H9 (cell line): ENCODE data around the gene EPS15. TPM values are rescaled to one million over a fixed set of nuclear protein-coding genes. Genes with fewer than 3 reads are reported as not detected.
"Not testable (repeated sequence)": the region's sequence is repeated elsewhere in the genome, so short reads cannot be mapped to it uniquely, and the experiment has no call there.

Experiments used
- DNase-seq: peaks from one replicate; pipeline ENCODE4 v3.0.0-alpha.2; 2017
- H2AFZ ChIP-seq: one replicate; pipeline ENCODE4 v1.6.1; 2013; ENCODE audit warnings: mild to moderate bottlenecking, low read length, control low read depth, moderate library complexity
- H2AK5ac ChIP-seq: 2 replicates; pipeline ENCODE4 v1.6.1; 2013; ENCODE audit warnings: low read length, control low read depth, mixed read lengths; ENCODE audit not compliant: insufficient read length
- H2BK120ac ChIP-seq: one replicate; pipeline ENCODE4 v1.6.1; 2013; ENCODE audit warnings: low read depth, mild to moderate bottlenecking, low read length, control low read depth, inconsistent platforms; ENCODE audit not compliant: poor library complexity, severe bottlenecking
- H2BK12ac ChIP-seq: 2 replicates; pipeline ENCODE4 v1.6.1; 2013; ENCODE audit warnings: low read length, control low read depth, mixed read lengths, low read depth; ENCODE audit not compliant: insufficient read length
- H2BK15ac ChIP-seq: 2 replicates; pipeline ENCODE4 v1.6.1; 2013; ENCODE audit warnings: low read depth, low read length, control low read depth
- H2BK20ac ChIP-seq: one replicate; pipeline ENCODE4 v1.6.1; 2013; ENCODE audit warnings: low read depth, mild to moderate bottlenecking, low read length, control low read depth, inconsistent platforms; ENCODE audit not compliant: poor library complexity, severe bottlenecking
- H2BK5ac ChIP-seq: 2 replicates; pipeline ENCODE4 v1.6.1; 2013; ENCODE audit warnings: low read length, control low read depth, mixed read lengths; ENCODE audit not compliant: insufficient read length
- H3K14ac ChIP-seq: 2 replicates; pipeline ENCODE4 v1.6.1; 2013; ENCODE audit warnings: low read length, control low read depth; ENCODE audit not compliant: insufficient read depth
- H3K18ac ChIP-seq: 2 replicates; pipeline ENCODE4 v1.6.1; 2013; ENCODE audit warnings: low read depth, mild to moderate bottlenecking, mixed read lengths, low read length, control low read depth; ENCODE audit not compliant: insufficient read length
- H3K23ac ChIP-seq: 2 replicates; pipeline ENCODE4 v1.6.1; 2013; ENCODE audit warnings: low read length, control low read depth, mixed read lengths, low read depth; ENCODE audit not compliant: insufficient read length
- H3K23me2 ChIP-seq: 2 replicates; pipeline ENCODE4 v1.6.1; 2013; ENCODE audit warnings: low read depth, mild to moderate bottlenecking, mixed read lengths, low read length, control low read depth; ENCODE audit not compliant: insufficient read length, poor library complexity, severe bottlenecking
- H3K27ac ChIP-seq: 2 replicates; pipeline ENCODE4 v1.5.1; 2013; ENCODE audit warnings: low read length, control low read depth, mixed read lengths, low read depth; ENCODE audit not compliant: insufficient read length
- H3K27me3 ChIP-seq: 2 replicates; pipeline ENCODE4 v1.6.1; 2013; ENCODE audit warnings: low read length, control low read depth, inconsistent platforms; ENCODE audit not compliant: insufficient read depth
- H3K4ac ChIP-seq: 2 replicates; pipeline ENCODE4 v1.6.1; 2013; ENCODE audit warnings: low read depth, mild to moderate bottlenecking, control low read depth, inconsistent platforms, low read length, moderate library complexity
- H3K4me1 ChIP-seq: 2 replicates; pipeline ENCODE4 v1.6.1; 2013; ENCODE audit warnings: low read length, control low read depth, inconsistent platforms; ENCODE audit not compliant: insufficient read depth
- H3K4me2 ChIP-seq: 2 replicates; pipeline ENCODE4 v1.6.1; 2013; ENCODE audit warnings: low read length, control low read depth, mixed read lengths; ENCODE audit not compliant: insufficient read length, insufficient read depth
- H3K56ac ChIP-seq: 2 replicates; pipeline ENCODE4 v1.6.1; 2013; ENCODE audit warnings: low read depth, mild to moderate bottlenecking, mixed read lengths, low read length, control low read depth; ENCODE audit not compliant: insufficient read length
- H3K79me1 ChIP-seq: 2 replicates; pipeline ENCODE4 v1.6.1; 2013; ENCODE audit warnings: low read depth, mild to moderate bottlenecking, moderate library complexity, low read length, control low read depth, inconsistent platforms; ENCODE audit not compliant: insufficient read depth, poor library complexity, severe bottlenecking
- H3K79me2 ChIP-seq: 2 replicates; pipeline ENCODE4 v1.6.1; 2013; ENCODE audit warnings: low read length, control low read depth, inconsistent platforms; ENCODE audit not compliant: insufficient read depth
- H3K9ac ChIP-seq: 2 replicates; pipeline ENCODE4 v1.6.1; 2013; ENCODE audit warnings: low read length, control low read depth, mixed read lengths; ENCODE audit not compliant: insufficient read length; ENCODE audit errors: extremely low read depth
- H3K9me3 ChIP-seq: one replicate; pipeline ENCODE4 v1.6.1; 2013; ENCODE audit warnings: low read depth, low read length, inconsistent platforms; ENCODE audit not compliant: control insufficient read depth
- H3T11ph ChIP-seq: one replicate; pipeline ENCODE4 v1.6.1; 2013; ENCODE audit warnings: mild to moderate bottlenecking, low read length, control low read depth, inconsistent platforms
- H4K20me1 ChIP-seq: one replicate; pipeline ENCODE4 v1.6.1; 2013; ENCODE audit not compliant: control insufficient read depth, insufficient read length, insufficient read depth
- H4K5ac ChIP-seq: 2 replicates; pipeline ENCODE4 v1.6.1; 2013; ENCODE audit warnings: low read depth, mild to moderate bottlenecking, mixed read lengths, low read length, control low read depth; ENCODE audit not compliant: insufficient read length
- H4K8ac ChIP-seq: replicated peaks from 2 replicates; pipeline ENCODE4 v1.6.1; 2013; ENCODE audit warnings: low read length, control low read depth, mixed read lengths, low read depth; ENCODE audit not compliant: insufficient read length
- H4K91ac ChIP-seq: 2 replicates; pipeline ENCODE4 v1.6.1; 2013; ENCODE audit warnings: low read depth, mild to moderate bottlenecking, moderate library complexity, mixed read lengths, low read length, control low read depth; ENCODE audit not compliant: insufficient read length
- H3K27ac Mint-ChIP-seq, 3 experiments: 2 replicates in 2 of 3; 3 replicates in 1 of 3; pipeline ENCODE4 v1.8.0; 2020 to 2021; ENCODE audit warnings: mixed read lengths in 3 of 3, mild to moderate bottlenecking in 1 of 3, moderate library complexity in 1 of 3
- H3K27me3 Mint-ChIP-seq: 2 replicates; pipeline ENCODE4 v1.8.0; 2021; ENCODE audit warnings: low read depth, mild to moderate bottlenecking, moderate library complexity, mixed read lengths
- H3K36me3 Mint-ChIP-seq, 3 experiments: 2 replicates in 2 of 3; 3 replicates in 1 of 3; pipeline ENCODE4 v1.8.0; 2020 to 2021; ENCODE audit warnings: low read depth in 3 of 3, mixed read lengths in 3 of 3; ENCODE audit not compliant: insufficient read depth in 1 of 3
- H3K4me1 Mint-ChIP-seq, 2 experiments: 2 replicates each; pipeline ENCODE4 v1.8.0; 2020; ENCODE audit warnings: mixed read lengths in 2 of 2
- H3K4me3 Mint-ChIP-seq, 2 experiments: 2 replicates in 1 of 2; 3 replicates in 1 of 2; pipeline ENCODE4 v1.8.0; 2020 to 2021; ENCODE audit warnings: mild to moderate bottlenecking in 2 of 2, mixed read lengths in 2 of 2, moderate library complexity in 1 of 2
- H3K9me3 Mint-ChIP-seq, 2 experiments: 2 replicates in 1 of 2; 3 replicates in 1 of 2; pipeline ENCODE4 v1.8.0; 2020; ENCODE audit warnings: mild to moderate bottlenecking in 2 of 2, mixed read lengths in 2 of 2, moderate library complexity in 1 of 2
- CTCF ChIP-seq: fragments of 200-600 bp; sonication (generic); conservative IDR thresholded peaks from 3 replicates; pipeline ENCODE4 v1.8.0; 2021; ENCODE audit warnings: antibody characterized with exemption, mild to moderate bottlenecking
- WGBS: extraction: QIAGEN DNeasy Blood & Tissue Kit; methylation state at CpG from one replicate; pipeline ENCODE4 v1.1.7; 2013; ENCODE audit warnings: missing lambda C conversion rate, low lambda C conversion rate, mixed read lengths; ENCODE audit not compliant: insufficient read length; ENCODE audit errors: extremely low coverage; 5-methylcytosine and 5-hydroxymethylcytosine counted together
- total RNA-seq: library from RNA; stranded (reverse); gene quantifications from 2 replicates; pipeline ENCODE4 v1.2.1, GENCODE V29; 2021

The EPS15 gene
- total RNA-seq, 1 experiment from 2014 or later: 44.1 TPM

- no CpG with 5 or more reads among the region's 1 CpG for WGBS
- no peak overlapping the region for H2AK5ac ChIP-seq
- H3K36me3 Mint-ChIP-seq: peaks cover 3 to 20% (median 7%) of the 10 kb centered on the region in 3 experiments; a peak in 5 of 7 replicates
- no peak overlapping the region for H3K18ac ChIP-seq
- TF ChIP-seq CTCF: no peak
- H2BK12ac ChIP-seq: no peak overlapping the region
- H3K9me3 Mint-ChIP-seq: no peaks in the 10 kb centered on the region
- no peak overlapping the region for H3K23ac ChIP-seq
- H3K79me2 ChIP-seq: no peaks in the 10 kb centered on the region
- no peak overlapping the region for H3K9ac ChIP-seq
- H4K20me1 ChIP-seq: no peaks in the 10 kb centered on the region
- H4K8ac ChIP-seq: no peak overlapping the region
- H4K91ac ChIP-seq: no peak overlapping the region
- no peak overlapping the region for H3K27ac ChIP-seq
- H3K79me1 ChIP-seq: no peaks in the 10 kb centered on the region
- no peak overlapping the region for H2AFZ ChIP-seq
- no peaks in the 10 kb centered on the region for H3K4me1 Mint-ChIP-seq
- no peaks in the 10 kb centered on the region for H3K23me2 ChIP-seq
- H3K9me3 ChIP-seq: no peaks in the 10 kb centered on the region
- no peak overlapping the region for H3K56ac ChIP-seq
- H3K4me1 ChIP-seq: no peaks in the 10 kb centered on the region
- no peak for DNase-seq
- no peak overlapping the region for H2BK20ac ChIP-seq
- H2BK120ac ChIP-seq: no peak overlapping the region
- H2BK5ac ChIP-seq: no peak overlapping the region
- no peak overlapping the region for H3K4me3 Mint-ChIP-seq
- no peak overlapping the region for H4K5ac ChIP-seq
- no peaks in the 10 kb centered on the region for H3K27me3 ChIP-seq
- no peak overlapping the region for H3K4me2 ChIP-seq
- H3K27ac Mint-ChIP-seq: no peak overlapping the region
- H3K14ac ChIP-seq: no peak overlapping the region
- no peak overlapping the region for H3K4ac ChIP-seq
- H3T11ph ChIP-seq: no peak overlapping the region
- H2BK15ac ChIP-seq: no peak overlapping the region
- H3K27me3 Mint-ChIP-seq: no peaks in the 10 kb centered on the region
Measured at GRCh38 chr1:51463561-51463960, 55.5 kb downstream of the EPS15 start.

GRCh38 chr1:51462289-51462688 is 56.8 kb downstream of the EPS15 start:
- H3K27ac ChIP-seq, H2BK12ac ChIP-seq, H3K4me3 Mint-ChIP-seq, H3K27me3 Mint-ChIP-seq, H2BK120ac ChIP-seq, H4K5ac ChIP-seq, H3K79me2 ChIP-seq, H4K91ac ChIP-seq, H2AK5ac ChIP-seq, H3K56ac ChIP-seq, H3T11ph ChIP-seq, H3K4me2 ChIP-seq, H3K9me3 ChIP-seq, H2AFZ ChIP-seq, DNase-seq, H3K4me1 ChIP-seq, H3K79me1 ChIP-seq, H2BK5ac ChIP-seq, H3K18ac ChIP-seq, H3K4ac ChIP-seq, H4K20me1 ChIP-seq, H3K27ac Mint-ChIP-seq, H3K14ac ChIP-seq, H3K23ac ChIP-seq, H2BK20ac ChIP-seq, H3K27me3 ChIP-seq, H4K8ac ChIP-seq, H3K23me2 ChIP-seq, H3K9ac ChIP-seq, H3K9me3 Mint-ChIP-seq, H2BK15ac ChIP-seq, H3K4me1 Mint-ChIP-seq: not testable (repeated sequence)
- WGBS: no CpG with 5 or more reads among the region's 2 CpGs
- peaks cover 0 to 20% (median 11%) of the 10 kb centered on the region in 3 experiments; a peak in 5 of 7 replicates for H3K36me3 Mint-ChIP-seq
